ENCODE measurements around the gene FGF14.

DNA sequence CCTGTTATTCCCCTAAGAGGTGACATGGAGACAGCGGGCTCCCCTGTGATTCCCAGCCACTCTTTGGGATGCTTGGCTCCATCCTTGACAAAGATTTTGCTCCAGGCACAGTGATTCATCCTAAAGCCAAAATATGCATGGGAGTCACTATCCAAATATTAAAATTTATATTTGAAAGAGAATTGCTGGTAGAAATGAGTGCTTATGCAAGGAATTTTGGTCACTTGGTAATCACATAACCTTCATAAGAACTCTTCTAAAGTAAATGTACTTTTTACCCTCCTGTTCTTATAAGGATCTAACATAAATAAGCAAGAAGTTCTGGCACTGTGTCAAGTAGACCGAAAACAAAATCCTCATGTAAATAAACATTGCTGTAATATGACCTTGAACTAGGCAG is 563.5 kb downstream of the FGF14 start:
- TF ChIP-seq POLR2A (IDR thresholded peaks at IDR 0.05) (no peak), CTCF (IDR thresholded peaks at IDR 0.05) (no peak)
